IMR-90 (cell line): ENCODE measurements around the gene CROCC2. TPM values are rescaled to one million over a fixed set of nuclear protein-coding genes. Genes with fewer than 3 reads are reported as not detected.
A peak's percentile ranks its signal among the peaks of the same experiment; 100 is the strongest.

Source experiments
- ATAC-seq: fragments of 200-7000 bp; cut with Tn5 transposase; 2 replicates; pipeline ENCODE4 v1.9.1; 2020; ENCODE audit warnings: low read depth, mild to moderate bottlenecking, moderate library complexity
- BruUV-seq: library from RNA; stranded (reverse); fragments of 400-500 nt; replicated peaks from 2 replicates; lab custom pipeline; 2021; lab: Mats Ljungman, UMichigan
- CTCF ChIA-PET: fragments of 300-600 bp; formaldehyde crosslinking; extraction: SDS; loops from one replicate; lab custom pipeline; 2021; ENCODE audit warnings: antibody characterized with exemption; lab: Yijun Ruan, JAX
- POLR2A ChIA-PET: fragments of 300-600 bp; sonication (Branson Sonifier 250); formaldehyde crosslinking; loops from one replicate; lab custom pipeline; 2022; ENCODE audit warnings: antibody characterized with exemption; ENCODE audit not compliant: unreplicated experiment; lab: Charles Lee
- DNase-seq: peaks from one replicate; pipeline ENCODE4 v3.0.0; 2013
- H2AFZ ChIP-seq: replicated peaks from 2 replicates; pipeline ENCODE3; 2013; ENCODE audit warnings: low read length, mild to moderate bottlenecking; ENCODE audit not compliant: poor library complexity
- H2AK5ac ChIP-seq: 2 replicates; pipeline ENCODE4 v1.6.1; 2013; ENCODE audit warnings: low read depth, low read length, inconsistent platforms
- H2AK9ac ChIP-seq: replicated peaks from 2 replicates; pipeline ENCODE3; 2013; ENCODE audit warnings: mild to moderate bottlenecking, low read depth, low read length, moderate library complexity; ENCODE audit not compliant: poor library complexity
- H2BK120ac ChIP-seq: 2 replicates; pipeline ENCODE4 v1.6.1; 2013; ENCODE audit warnings: low read depth, low read length, inconsistent platforms
- H2BK15ac ChIP-seq: 3 replicates; pipeline ENCODE4 v1.6.1; 2013; ENCODE audit warnings: low read depth, low read length, inconsistent platforms
- H2BK20ac ChIP-seq: 2 replicates; pipeline ENCODE4 v1.6.1; 2013; ENCODE audit warnings: low read depth, mild to moderate bottlenecking, inconsistent platforms, low read length, moderate library complexity
- H2BK5ac ChIP-seq: 2 replicates; pipeline ENCODE4 v1.6.1; 2013; ENCODE audit warnings: mild to moderate bottlenecking, low read depth, low read length, inconsistent platforms; ENCODE audit not compliant: poor library complexity, severe bottlenecking
- H3K14ac ChIP-seq: replicated peaks from 2 replicates; pipeline ENCODE4 v1.6.1; 2013; ENCODE audit warnings: low read depth, low read length, inconsistent platforms
- H3K18ac ChIP-seq: 2 replicates; pipeline ENCODE4 v1.6.1; 2013; ENCODE audit warnings: low read depth, low read length, control low read depth
- H3K23ac ChIP-seq: 2 replicates; pipeline ENCODE4 v1.6.1; 2013; ENCODE audit warnings: low read depth, low read length, inconsistent platforms
- H3K27ac ChIP-seq: 2 replicates; pipeline ENCODE4 v1.5.1; 2013; ENCODE audit warnings: mild to moderate bottlenecking, control low read depth, low read length; ENCODE audit not compliant: insufficient read depth
- H3K27me3 ChIP-seq: 2 replicates; pipeline ENCODE4 v1.6.1; 2013; ENCODE audit warnings: low read length; ENCODE audit not compliant: control insufficient read depth, insufficient read depth
- H3K36me3 ChIP-seq: 2 replicates; pipeline ENCODE4 v1.6.1; 2013; ENCODE audit warnings: low read length, mixed read lengths; ENCODE audit not compliant: control insufficient read depth, insufficient read depth
- H3K4ac ChIP-seq: 2 replicates; pipeline ENCODE4 v1.6.1; 2013; ENCODE audit warnings: low read depth, low read length, inconsistent platforms
- H3K4me1 ChIP-seq: 2 replicates; pipeline ENCODE4 v1.6.1; 2013; ENCODE audit warnings: low read length, mixed read lengths; ENCODE audit not compliant: control insufficient read depth, insufficient read depth
- H3K4me2 ChIP-seq: 2 replicates; pipeline ENCODE4 v1.6.1; 2013; ENCODE audit warnings: low read depth, mild to moderate bottlenecking, control low read depth, low read length, moderate library complexity
- H3K4me3 ChIP-seq: 2 replicates; pipeline ENCODE4 v1.5.1; 2013; ENCODE audit warnings: low read depth, mild to moderate bottlenecking, control low read depth, low read length, moderate library complexity; ENCODE audit not compliant: insufficient read depth
- H3K56ac ChIP-seq: 2 replicates; pipeline ENCODE4 v1.6.1; 2013; ENCODE audit warnings: low read length, inconsistent platforms; ENCODE audit not compliant: insufficient read depth; ENCODE audit errors: extremely low read depth
- H3K79me1 ChIP-seq, 2 experiments: 2 replicates each; pipeline ENCODE4 v1.6.1; 2013; ENCODE audit warnings: low read length in 2 of 2, inconsistent platforms in 1 of 2, low read depth in 1 of 2
- H3K9ac ChIP-seq: 2 replicates; pipeline ENCODE4 v1.6.1; 2013; ENCODE audit warnings: low read depth, low read length, control low read depth
- H3K9me1 ChIP-seq: 2 replicates; pipeline ENCODE4 v1.6.1; 2013; ENCODE audit warnings: low read length, inconsistent platforms; ENCODE audit not compliant: insufficient read depth
- H3K9me3 ChIP-seq: 2 replicates; pipeline ENCODE4 v1.6.1; 2013; ENCODE audit warnings: low read length; ENCODE audit not compliant: control insufficient read depth, insufficient read depth
- H4K20me1 ChIP-seq: 2 replicates; pipeline ENCODE4 v1.6.1; 2013; ENCODE audit warnings: low read length, inconsistent platforms; ENCODE audit not compliant: insufficient read depth
- H4K5ac ChIP-seq: 2 replicates; pipeline ENCODE4 v1.6.1; 2013; ENCODE audit warnings: mild to moderate bottlenecking, low read depth, low read length, control low read depth
- H4K8ac ChIP-seq, 2 experiments: 2 replicates each; pipeline ENCODE4 v1.6.1; 2013; ENCODE audit warnings: low read depth in 2 of 2, low read length in 2 of 2, control low read depth in 1 of 2, inconsistent platforms in 1 of 2
- H4K91ac ChIP-seq: 2 replicates; pipeline ENCODE4 v1.6.1; 2013; ENCODE audit warnings: low read depth, low read length, inconsistent platforms; ENCODE audit not compliant: insufficient read depth
- BHLHE40 ChIP-seq: fragments of 150-350 bp; IDR thresholded peaks from 2 replicates; pipeline ENCODE4 v1.6.1; 2016; ENCODE audit warnings: mild to moderate bottlenecking, low read depth, low read length
- CEBPB ChIP-seq: IDR thresholded peaks from 2 replicates; pipeline ENCODE4 v1.6.1; 2012; ENCODE audit warnings: low read depth, low read length, improper control_type of control experiment
- CHD1 ChIP-seq: IDR thresholded peaks from 2 replicates; pipeline ENCODE4 v1.6.1; 2012; ENCODE audit warnings: low read depth, low read length, improper control_type of control experiment
- CTCF ChIP-seq: conservative IDR thresholded peaks from 2 replicates; pipeline ENCODE4 v1.5.1; 2012; ENCODE audit warnings: mild to moderate bottlenecking, low read depth, low read length, improper control_type of control experiment
- FOS ChIP-seq: fragments of 150-350 bp; IDR thresholded peaks from 2 replicates; pipeline ENCODE4 v1.6.1; 2016; ENCODE audit warnings: low read depth, low read length
- MAFK ChIP-seq: IDR thresholded peaks from 2 replicates; pipeline ENCODE4 v1.6.1; 2012; ENCODE audit warnings: low read depth, low read length, improper control_type of control experiment
- MAZ ChIP-seq: IDR thresholded peaks from 2 replicates; pipeline ENCODE4 v1.6.1; 2012; ENCODE audit warnings: low read depth, mild to moderate bottlenecking, low read length, improper control_type of control experiment, moderate library complexity, borderline replicate concordance
- MXI1 ChIP-seq: IDR thresholded peaks from 2 replicates; pipeline ENCODE4 v1.6.1; 2012; ENCODE audit warnings: low read depth, mild to moderate bottlenecking, low read length, moderate library complexity, borderline replicate concordance
- NFE2L2 ChIP-seq: fragments of 150-350 bp; IDR thresholded peaks from 2 replicates; pipeline ENCODE4 v1.6.1; 2016; ENCODE audit warnings: low read depth, mild to moderate bottlenecking, low read length
- POLR2A ChIP-seq: IDR thresholded peaks from 2 replicates; pipeline ENCODE4 v1.6.1; 2012; ENCODE audit warnings: mild to moderate bottlenecking, low read depth, low read length
- RAD21 ChIP-seq: IDR thresholded peaks from 2 replicates; pipeline ENCODE4 v1.6.1; 2012; ENCODE audit warnings: low read length, improper control_type of control experiment
- RCOR1 ChIP-seq: IDR thresholded peaks from 2 replicates; pipeline ENCODE4 v1.6.1; 2012; ENCODE audit warnings: mild to moderate bottlenecking, low read length, improper control_type of control experiment; ENCODE audit not compliant: insufficient replicate concordance
- RFX5 ChIP-seq: IDR thresholded peaks from 2 replicates; pipeline ENCODE4 v1.8.0; 2012; ENCODE audit warnings: low read depth, mild to moderate bottlenecking, low read length, moderate library complexity
- SMC3 ChIP-seq: fragments of 150-350 bp; IDR thresholded peaks from 2 replicates; pipeline ENCODE4 v1.6.1; 2016; ENCODE audit warnings: low read depth, mild to moderate bottlenecking, antibody characterized with exemption, low read length, moderate library complexity
- USF2 ChIP-seq: fragments of 150-350 bp; IDR thresholded peaks from 2 replicates; pipeline ENCODE4 v1.6.1; 2017; ENCODE audit warnings: mild to moderate bottlenecking, antibody characterized with exemption, low read length, low read depth
- WGBS, 2 experiments: methylation state at CpG; one replicate each; pipeline versions ENCODE4 v1.1.5 to v1.1.7; 2013; ENCODE audit warnings: missing lambda C conversion rate in 2 of 2; ENCODE audit not compliant: insufficient read length in 1 of 2; ENCODE audit errors: extremely low coverage in 2 of 2; 5-methylcytosine and 5-hydroxymethylcytosine counted together
- dilution Hi-C: fragments of 300-500 bp; cut with HindIII; formaldehyde crosslinking; loops from one replicate; pipeline ENCODE4 v1.14.3; 2018; ENCODE audit warnings: low sequenced_read_pairs; ENCODE audit not compliant: unreplicated experiment
- in situ Hi-C: fragments of 300-500 bp; cut with MboI; formaldehyde crosslinking; loops from 3 replicates; pipeline ENCODE4 v1.14.3; 2019; ENCODE audit warnings: low sequenced_read_pairs, inconsistent platforms, mixed read lengths
- intact Hi-C: fragments of 100-400 bp; cut with micrococcal nuclease; formaldehyde crosslinking; loops from 2 replicates; pipeline ENCODE4 v1.10.0; 2022
- polyA plus RNA-seq, 3 experiments: library from polyadenylated mRNA; depleted of rRNA; stranded (reverse); fragments of >200 nt; gene quantifications; 2 replicates each; pipeline ENCODE4 v1.2.3, GENCODE V29; 2012; ENCODE audit warnings: low replicate concordance in 1 of 3
- total RNA-seq: library from RNA; depleted of rRNA; stranded (reverse); fragments of >200 nt; gene quantifications from 2 replicates; pipeline ENCODE4 v1.2.3, GENCODE V29; 2012
- TF ChIP-seq, protein P1 (sequence below): fragments of 150-350 bp; IDR thresholded peaks from 2 replicates; pipeline ENCODE4 v1.6.1; 2016; ENCODE audit warnings: low read depth, mild to moderate bottlenecking, low read length, moderate library complexity, borderline replicate concordance

CROCC2 gene
- total and polyA plus RNA-seq, 2 of the 4 experiments (the other 2 are of a cell fraction): not detected

- in situ Hi-C loops (loop anchor here (5.0 kb wide), 1 partner anchor 71 kb away; no protein-coding TSS in a partner anchor), dilution Hi-C loops (no loop called here), intact Hi-C loops (no loop called here)
- no peak overlapping the region; the same call in 1 of the 2 replicates for H4K91ac ChIP-seq
- no peak overlapping the region for H3K9ac ChIP-seq
- H3K27me3 ChIP-seq: peaks cover 4% of the 10 kb centered on the region; the same call in 1 of the 2 replicates
- H3K4ac ChIP-seq: no peak overlapping the region
- no peaks in the 10 kb centered on the region for H4K20me1 ChIP-seq
- H3K4me3 ChIP-seq: no peak overlapping the region
- H3K14ac ChIP-seq: no peak overlapping the region
- H3K18ac ChIP-seq: peak overlapping the region; percentile 22; the same call in 1 of the 2 replicates
- WGBS, 2 experiments: 95% methylated on average over 3 of the region's 3 CpGs; no CpG with 5 or more reads in 1 of the 2 experiments
- no peak overlapping the region for H2BK20ac ChIP-seq
- peaks cover 22% of the 10 kb centered on the region for H3K4me1 ChIP-seq
- TF ChIP-seq POLR2A (no peak), RAD21 (no peak), MXI1 (no peak), USF2 (no peak), RFX5 (no peak), MAZ (no peak), RCOR1 (no peak), MAFK (no peak), SMC3 (no peak), CHD1 (no peak), NFE2L2 (no peak), CEBPB (no peak), CTCF (no peak), FOS (no peak), BHLHE40 (no peak)
- TF ChIP-seq, protein P1, sequence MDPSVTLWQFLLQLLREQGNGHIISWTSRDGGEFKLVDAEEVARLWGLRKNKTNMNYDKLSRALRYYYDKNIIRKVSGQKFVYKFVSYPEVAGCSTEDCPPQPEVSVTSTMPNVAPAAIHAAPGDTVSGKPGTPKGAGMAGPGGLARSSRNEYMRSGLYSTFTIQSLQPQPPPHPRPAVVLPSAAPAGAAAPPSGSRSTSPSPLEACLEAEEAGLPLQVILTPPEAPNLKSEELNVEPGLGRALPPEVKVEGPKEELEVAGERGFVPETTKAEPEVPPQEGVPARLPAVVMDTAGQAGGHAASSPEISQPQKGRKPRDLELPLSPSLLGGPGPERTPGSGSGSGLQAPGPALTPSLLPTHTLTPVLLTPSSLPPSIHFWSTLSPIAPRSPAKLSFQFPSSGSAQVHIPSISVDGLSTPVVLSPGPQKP: no peak
- H3K56ac ChIP-seq: no peak overlapping the region
- H4K5ac ChIP-seq: no peak overlapping the region; the same call in 1 of the 2 replicates
- H3K36me3 ChIP-seq: no peaks in the 10 kb centered on the region
- H2AK5ac ChIP-seq: 0 out of 2 replicates have a peak overlapping the region, but pooled peaks have one; percentile 31
- DNase-seq (peak; percentile 33), ATAC-seq (no peak)
- CTCF ChIA-PET: no interaction called here
- H2AK9ac ChIP-seq: no peak overlapping the region
- peaks cover 11% of the 10 kb centered on the region for H3K9me3 ChIP-seq
- no TSS peak for BruUV-seq
- peak overlapping the region; percentile 44; the same call in 1 of the 3 replicates for H2BK15ac ChIP-seq
- no peak overlapping the region for H2AFZ ChIP-seq
- H2BK120ac ChIP-seq: peak overlapping the region; percentile 54; the same call in 1 of the 2 replicates
- no peaks in the 10 kb centered on the region for H3K79me1 ChIP-seq
- peak overlapping the region; percentile 17; the same call in 1 of the 2 replicates for H3K27ac ChIP-seq
- no peak overlapping the region for H3K4me2 ChIP-seq
- peaks cover 7% of the 10 kb centered on the region; the same call in 1 of the 2 replicates for H3K9me1 ChIP-seq
- H4K8ac ChIP-seq: no peak overlapping the region
- H2BK5ac ChIP-seq: no peak overlapping the region
- POLR2A ChIA-PET: no interaction called here
- no peak overlapping the region for H3K23ac ChIP-seq
Observed at GRCh38 chr2:240988146-240988545, 82.0 kb downstream of the CROCC2 start.
